Ishikawa (cell line): ENCODE measurements around the gene MRM2.

Experiments
- CEBPB ChIP-seq: IDR thresholded peaks from 2 replicates; pipeline ENCODE4 v1.6.1; 2012
- CREB1 ChIP-seq: IDR thresholded peaks from 2 replicates; pipeline ENCODE4 v1.6.1; 2012; ENCODE audit warnings: low read depth
- EGR1 ChIP-seq: IDR thresholded peaks from 2 replicates; pipeline ENCODE4 v1.6.1; 2012
- EP300 ChIP-seq: IDR thresholded peaks from 2 replicates; pipeline ENCODE4 v1.6.1; 2012; ENCODE audit warnings: borderline replicate concordance
- FOXM1 ChIP-seq: IDR thresholded peaks from 2 replicates; pipeline ENCODE4 v1.6.1; 2012; ENCODE audit warnings: low read depth, borderline replicate concordance
- NFIC ChIP-seq: IDR thresholded peaks from 2 replicates; pipeline ENCODE4 v1.6.1; 2012
- RAD21 ChIP-seq: IDR thresholded peaks from 2 replicates; pipeline ENCODE4 v1.6.1; 2012; ENCODE audit warnings: low read depth
- TAF1 ChIP-seq: IDR thresholded peaks from 2 replicates; pipeline ENCODE4 v1.6.1; 2012; ENCODE audit warnings: low read depth, mild to moderate bottlenecking
- TCF12 ChIP-seq: IDR thresholded peaks from 2 replicates; pipeline ENCODE4 v1.6.1; 2012; ENCODE audit warnings: low read depth
- TEAD4 ChIP-seq: IDR thresholded peaks from 2 replicates; pipeline ENCODE4 v1.6.1; 2012
- YY1 ChIP-seq: IDR thresholded peaks from 2 replicates; pipeline ENCODE4 v1.6.1; 2012; ENCODE audit warnings: low read depth
- ZBTB7A ChIP-seq: IDR thresholded peaks from 2 replicates; pipeline ENCODE4 v1.6.1; 2012; ENCODE audit warnings: low read depth
- TF ChIP-seq, protein P1 (sequence below): IDR thresholded peaks from 2 replicates; pipeline ENCODE4 v1.6.1; 2012; ENCODE audit warnings: low read depth, mild to moderate bottlenecking
- TF ChIP-seq, protein P2 (sequence below): IDR thresholded peaks from 2 replicates; pipeline ENCODE4 v1.6.1; 2012
- TF ChIP-seq, protein P3 (sequence below): IDR thresholded peaks from 2 replicates; pipeline ENCODE4 v1.6.1; 2012

The MRM2 gene

DNA sequence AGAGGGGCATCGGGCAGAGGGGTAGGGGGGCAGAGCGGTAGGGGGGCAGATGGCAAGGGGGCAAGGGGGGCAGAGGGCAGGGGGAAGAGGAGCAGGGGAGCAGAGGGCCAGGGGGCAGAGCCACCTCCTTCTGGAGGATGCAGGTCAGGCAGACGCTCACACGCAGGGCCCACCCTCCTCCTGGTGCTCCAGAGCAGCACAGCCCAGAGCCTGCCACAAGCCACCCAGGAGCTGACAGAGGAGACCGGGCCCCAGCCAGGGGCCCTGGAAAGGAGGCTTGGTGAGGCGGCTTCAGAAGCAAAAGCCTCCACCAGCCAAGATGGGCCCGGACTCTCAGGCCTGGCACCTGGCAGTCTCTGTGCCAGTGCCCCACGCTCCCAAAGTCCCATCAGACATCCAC lies 22.4 kb downstream of the MRM2 start:
- no peak for TF ChIP-seq TEAD4
- TF ChIP-seq YY1 = no peak
- TF ChIP-seq NFIC = no peak

DNA sequence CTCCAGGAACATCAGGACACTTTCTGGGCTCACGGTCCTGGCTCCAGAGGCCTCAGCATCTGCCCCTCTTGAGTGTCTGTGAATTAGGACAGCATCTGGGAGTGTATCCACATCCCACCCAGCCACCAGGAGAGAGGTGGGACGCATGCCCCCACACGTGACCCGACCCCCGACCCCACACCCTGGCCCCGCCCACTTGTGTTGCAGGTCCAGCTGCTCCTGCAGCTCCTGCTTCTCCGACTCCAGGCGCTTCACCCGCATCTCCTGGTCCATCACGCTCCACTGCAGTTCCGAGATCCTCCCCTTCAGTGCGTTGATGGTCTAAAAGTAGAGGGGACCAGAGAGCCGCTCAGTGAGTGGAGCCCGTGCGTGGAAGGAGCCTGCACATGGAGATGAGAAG lies 22.9 kb downstream of the MRM2 start:
- TF ChIP-seq, protein P1, sequence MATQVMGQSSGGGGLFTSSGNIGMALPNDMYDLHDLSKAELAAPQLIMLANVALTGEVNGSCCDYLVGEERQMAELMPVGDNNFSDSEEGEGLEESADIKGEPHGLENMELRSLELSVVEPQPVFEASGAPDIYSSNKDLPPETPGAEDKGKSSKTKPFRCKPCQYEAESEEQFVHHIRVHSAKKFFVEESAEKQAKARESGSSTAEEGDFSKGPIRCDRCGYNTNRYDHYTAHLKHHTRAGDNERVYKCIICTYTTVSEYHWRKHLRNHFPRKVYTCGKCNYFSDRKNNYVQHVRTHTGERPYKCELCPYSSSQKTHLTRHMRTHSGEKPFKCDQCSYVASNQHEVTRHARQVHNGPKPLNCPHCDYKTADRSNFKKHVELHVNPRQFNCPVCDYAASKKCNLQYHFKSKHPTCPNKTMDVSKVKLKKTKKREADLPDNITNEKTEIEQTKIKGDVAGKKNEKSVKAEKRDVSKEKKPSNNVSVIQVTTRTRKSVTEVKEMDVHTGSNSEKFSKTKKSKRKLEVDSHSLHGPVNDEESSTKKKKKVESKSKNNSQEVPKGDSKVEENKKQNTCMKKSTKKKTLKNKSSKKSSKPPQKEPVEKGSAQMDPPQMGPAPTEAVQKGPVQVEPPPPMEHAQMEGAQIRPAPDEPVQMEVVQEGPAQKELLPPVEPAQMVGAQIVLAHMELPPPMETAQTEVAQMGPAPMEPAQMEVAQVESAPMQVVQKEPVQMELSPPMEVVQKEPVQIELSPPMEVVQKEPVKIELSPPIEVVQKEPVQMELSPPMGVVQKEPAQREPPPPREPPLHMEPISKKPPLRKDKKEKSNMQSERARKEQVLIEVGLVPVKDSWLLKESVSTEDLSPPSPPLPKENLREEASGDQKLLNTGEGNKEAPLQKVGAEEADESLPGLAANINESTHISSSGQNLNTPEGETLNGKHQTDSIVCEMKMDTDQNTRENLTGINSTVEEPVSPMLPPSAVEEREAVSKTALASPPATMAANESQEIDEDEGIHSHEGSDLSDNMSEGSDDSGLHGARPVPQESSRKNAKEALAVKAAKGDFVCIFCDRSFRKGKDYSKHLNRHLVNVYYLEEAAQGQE = no peak
- TF ChIP-seq CEBPB (no peak), NFIC (no peak), CREB1 (no peak), EGR1 (no peak), FOXM1 (no peak), ZBTB7A (no peak), TAF1 (no peak), YY1 (no peak), TCF12 (no peak), RAD21 (no peak), EP300 (no peak), TEAD4 (no peak)
- TF ChIP-seq, protein P2, sequence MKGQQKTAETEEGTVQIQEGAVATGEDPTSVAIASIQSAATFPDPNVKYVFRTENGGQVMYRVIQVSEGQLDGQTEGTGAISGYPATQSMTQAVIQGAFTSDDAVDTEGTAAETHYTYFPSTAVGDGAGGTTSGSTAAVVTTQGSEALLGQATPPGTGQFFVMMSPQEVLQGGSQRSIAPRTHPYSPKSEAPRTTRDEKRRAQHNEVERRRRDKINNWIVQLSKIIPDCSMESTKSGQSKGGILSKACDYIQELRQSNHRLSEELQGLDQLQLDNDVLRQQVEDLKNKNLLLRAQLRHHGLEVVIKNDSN = no peak
- TF ChIP-seq, protein P3, sequence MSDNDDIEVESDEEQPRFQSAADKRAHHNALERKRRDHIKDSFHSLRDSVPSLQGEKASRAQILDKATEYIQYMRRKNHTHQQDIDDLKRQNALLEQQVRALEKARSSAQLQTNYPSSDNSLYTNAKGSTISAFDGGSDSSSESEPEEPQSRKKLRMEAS = no peak

DNA sequence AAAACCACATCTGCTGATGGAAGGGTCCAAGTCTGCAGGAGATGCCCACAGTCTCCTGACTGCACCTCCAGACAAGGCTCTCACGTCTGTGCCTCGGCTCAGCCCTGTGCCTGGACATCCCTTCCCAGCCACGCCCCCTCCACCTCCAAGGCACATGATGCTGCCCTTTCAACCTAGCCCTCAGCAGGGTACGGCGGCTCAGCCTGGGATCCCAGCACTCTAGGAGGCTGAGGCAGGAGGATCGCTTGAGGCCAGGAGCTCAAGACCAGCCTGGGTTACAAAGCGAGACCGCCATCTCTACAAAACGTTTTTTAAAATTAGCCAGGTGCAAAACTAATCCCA lies 23.6 kb downstream of the MRM2 start:
- no peak for TF ChIP-seq NFIC

DNA sequence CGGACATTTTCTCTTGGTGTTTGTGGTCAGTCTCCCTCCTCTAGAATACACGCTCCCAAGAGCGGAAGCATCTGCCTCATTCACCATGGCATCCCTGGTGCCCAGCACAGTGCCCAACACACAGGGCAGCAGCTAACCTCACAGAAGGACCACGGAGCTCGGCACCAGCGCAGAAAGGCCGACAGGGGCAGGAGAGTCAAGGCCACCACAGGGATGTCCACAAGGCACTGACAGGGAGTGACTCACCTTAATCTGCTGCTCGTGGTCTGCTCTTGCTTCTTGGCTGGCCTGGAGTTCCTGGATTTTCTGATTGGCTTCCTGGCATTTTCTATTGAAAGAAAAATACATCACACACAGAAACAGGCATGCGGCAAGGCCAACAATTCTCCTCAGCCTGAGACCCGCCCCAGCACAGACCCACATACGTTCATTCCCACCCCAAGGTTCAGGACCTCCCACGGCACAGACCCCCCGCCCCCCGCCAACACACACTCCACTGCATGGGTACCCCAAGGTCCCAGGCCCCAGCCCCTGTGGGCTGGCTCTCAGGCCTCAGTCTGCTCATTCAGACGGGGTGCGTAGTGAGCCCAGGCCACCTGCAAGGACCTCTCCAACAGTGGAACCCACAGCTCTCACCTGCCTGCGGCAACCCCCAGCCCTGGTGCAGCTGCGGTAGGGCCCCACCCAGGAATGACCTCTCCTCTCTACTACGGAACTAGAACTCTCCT lies 24.1 kb downstream of the MRM2 start:
- TF ChIP-seq, protein P1 = no peak
- TF ChIP-seq YY1 = no peak
- no peak for TF ChIP-seq CEBPB
- TF ChIP-seq NFIC = no peak

DNA sequence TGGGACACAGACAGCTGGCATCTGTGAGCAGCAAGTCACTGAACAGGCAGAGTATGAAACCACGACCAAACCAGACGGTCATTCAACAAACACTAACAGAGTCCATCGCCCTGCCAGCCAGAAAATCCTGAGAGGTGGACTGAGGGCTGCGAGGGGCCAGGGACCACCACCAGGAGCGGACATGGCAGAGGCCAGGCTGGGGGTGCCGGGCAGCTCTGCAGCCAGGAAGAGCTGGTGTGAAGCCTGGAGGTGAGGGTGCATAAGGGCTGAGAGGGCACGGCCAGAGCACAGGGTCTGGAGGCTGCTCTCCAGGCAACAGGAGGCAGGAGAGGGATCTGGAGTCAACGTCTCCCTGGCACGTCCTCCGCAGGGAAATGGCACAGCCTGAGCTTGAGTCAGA lies 24.8 kb downstream of the MRM2 start:
- TF ChIP-seq ZBTB7A (no peak), CREB1 (no peak), EP300 (no peak), EGR1 (no peak), TAF1 (no peak), RAD21 (no peak), NFIC (no peak), TEAD4 (no peak), TCF12 (no peak), YY1 (no peak)
- TF ChIP-seq, protein P3 = no peak
- TF ChIP-seq, protein P2 = no peak

DNA sequence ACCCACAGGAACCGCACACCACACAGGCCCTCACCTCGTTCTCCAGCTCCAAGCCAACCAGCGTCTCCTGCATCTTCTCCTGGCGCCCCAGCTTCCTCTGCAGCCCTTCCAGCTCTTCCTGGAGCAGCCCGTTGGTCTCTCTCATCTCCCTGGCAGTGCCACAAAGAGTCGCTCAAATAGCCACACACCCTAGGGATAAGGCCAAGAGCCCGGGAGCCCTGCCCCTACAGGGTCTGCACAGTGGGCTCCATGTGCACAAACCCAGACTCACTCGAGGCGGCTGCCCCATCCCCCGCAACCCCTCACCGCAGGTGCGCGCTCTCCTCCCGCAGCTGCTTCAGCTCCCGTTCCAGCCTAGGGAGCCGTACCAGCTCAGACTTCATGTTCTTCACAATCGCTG lies 26.2 kb downstream of the MRM2 start:
- TF ChIP-seq RAD21 = no peak
- TF ChIP-seq EGR1 = no peak
- TF ChIP-seq, protein P1 = no peak
- TF ChIP-seq TCF12 = no peak
- TF ChIP-seq EP300 = no peak
